A549 treated with CpdA at 1 μM for 4 hours (cell line): Measurements from ENCODE around the gene EFNB1. TPM values are rescaled to one million over a fixed set of nuclear protein-coding genes. Genes with fewer than 3 reads are reported as not detected.

Source experiments
- total RNA-seq: library from RNA; stranded (reverse); fragments of 200-300 nt; extraction: Qiagen RNA extraction; gene quantifications from 5 replicates; pipeline ENCODE4 v1.2.3, GENCODE V29; 2022; ENCODE audit warnings: low read depth

Gene EFNB1
- total RNA-seq = 7.0 to 9.7 TPM (median 8.8 TPM) in 5 replicates

GRCh38 chrX:68828740-68829581 lies at the start of gene EFNB1:
Gene EFNB1 (plus strand): TSS chrX:68829021. CDS start chrX:68829777, 756 bp downstream.

Other genes with a start within 250 kb of the EFNB1 start
- 0.93 to 1.7 TPM (median 1.6 TPM) in 5 replicates for gene STARD8, start 181.4 kb upstream of the EFNB1 start, total RNA-seq